NCI-H510A treated with DMSO at 0.1 percent for 48 hours (cell line): Measurements from ENCODE around the gene CFAP161.
A peak's percentile ranks its signal among the peaks of the same experiment; 100 is the strongest.

Source experiments
- DNase-seq: peaks from one replicate; lab custom pipeline; 2025; lab: John Stamatoyannopoulos, UW

The CFAP161 gene

GRCh38 chr15:81133782-81134461 lies at the start of gene CFAP161:
CFAP161 (plus strand) TSS chr15:81134270; CDS start chr15:81134330, 60 bp downstream.
- peak; percentile 78 for DNase-seq

- DNase-seq = no peak
These were observed 49.4 kb upstream of the CFAP161 start for GRCh38 chr15:81084716-81085115.

- DNase-seq = no peak
These were observed 48.9 kb upstream of the CFAP161 start for GRCh38 chr15:81085213-81085612.

- DNase-seq = no peak
These were observed 48.2 kb upstream of the CFAP161 start for GRCh38 chr15:81085898-81086297.

GRCh38 chr15:81087066-81087465 lies 47.0 kb upstream of the CFAP161 start:
- no peak for DNase-seq

GRCh38 chr15:81087694-81088093 lies 46.4 kb upstream of the CFAP161 start:
- no peak for DNase-seq

GRCh38 chr15:81088470-81089013 lies 45.5 kb upstream of the CFAP161 start:
- DNase-seq = no peak

GRCh38 chr15:81091889-81092558 lies 42.0 kb upstream of the CFAP161 start:
- DNase-seq = peak; percentile 60

GRCh38 chr15:81092559-81092902 lies 41.5 kb upstream of the CFAP161 start:
- peak; percentile 53 for DNase-seq

- no peak for DNase-seq
These were observed 40.1 kb upstream of the CFAP161 start for GRCh38 chr15:81093961-81094360.

- no peak for DNase-seq
These were observed 38.2 kb upstream of the CFAP161 start for GRCh38 chr15:81095690-81096365.

GRCh38 chr15:81096398-81096797 lies 37.7 kb upstream of the CFAP161 start:
- DNase-seq = no peak

GRCh38 chr15:81097116-81097889 lies 36.8 kb upstream of the CFAP161 start:
- DNase-seq = no peak

GRCh38 chr15:81097890-81098280 lies 36.2 kb upstream of the CFAP161 start:
- no peak for DNase-seq

- no peak for DNase-seq
These were observed 35.7 kb upstream of the CFAP161 start for GRCh38 chr15:81098349-81098748.

- DNase-seq = no peak
These were observed 35.0 kb upstream of the CFAP161 start for GRCh38 chr15:81098861-81099651.

GRCh38 chr15:81101894-81102815 lies 31.9 kb upstream of the CFAP161 start:
- DNase-seq = no peak

- DNase-seq = no peak
These were observed 30.2 kb upstream of the CFAP161 start for GRCh38 chr15:81103857-81104256.

- no peak for DNase-seq
These were observed 28.5 kb upstream of the CFAP161 start for GRCh38 chr15:81105545-81105944.

- DNase-seq = peak; percentile 71
These were observed 27.5 kb upstream of the CFAP161 start for GRCh38 chr15:81106560-81106959.
